ENCODE data around the gene TRAF3IP3. TPM values are rescaled to one million over a fixed set of nuclear protein-coding genes. Genes with fewer than 3 reads are reported as not detected.
A peak's percentile ranks its signal among the peaks of the same experiment; 100 is the strongest.

TRAF3IP3 gene
- total and polyA plus RNA-seq, 2 of the 13 experiments (the other 11 are each of a cell fraction or from before 2014, with no cell fraction given), result not detected

- TF ChIP-seq MIER3 (CRISPR knock-in tag; IDR thresholded peaks at IDR 0.05; ENCODE audit: borderline replicate concordance) (0 out of 2 replicates have a peak, but pooled peaks have one; percentile 34), SNRNP70 (IDR thresholded peaks at IDR 0.05; ENCODE audit: low read depth, low read length) (no peak), ZEB1 (IDR thresholded peaks at IDR 0.05; ENCODE audit: insufficient replicate concordance, low read depth) (no peak), TEAD3 (CRISPR knock-in tag; optimal IDR thresholded peaks at IDR 0.05; ENCODE audit: borderline replicate concordance) (peak; percentile 36), ZBTB10 (CRISPR knock-in tag; IDR thresholded peaks at IDR 0.05; ENCODE audit: borderline replicate concordance) (no peak), ZNF367 (CRISPR knock-in tag; IDR thresholded peaks at IDR 0.05; ENCODE audit: borderline replicate concordance) (no peak), ZNF101 (CRISPR knock-in tag; IDR thresholded peaks at IDR 0.05; ENCODE audit: borderline replicate concordance, low read depth) (no peak), ZFP36 (IDR thresholded peaks at IDR 0.05; ENCODE audit: borderline replicate concordance, low read depth, low read length, partially characterized antibody) (no peak), KLF11 (CRISPR knock-in tag; IDR thresholded peaks at IDR 0.05) (no peak), HMG20B (CRISPR knock-in tag; conservative IDR thresholded peaks at IDR 0.05) (no peak), ZNF282 (IDR thresholded peaks at IDR 0.05; ENCODE audit: partially characterized antibody) (no peak), ZNF260 (CRISPR knock-in tag; IDR thresholded peaks at IDR 0.05; ENCODE audit: borderline replicate concordance, low read depth) (no peak), ZNF670 (CRISPR knock-in tag; IDR thresholded peaks at IDR 0.05; ENCODE audit: borderline replicate concordance) (no peak), ZZZ3 (CRISPR knock-in tag; IDR thresholded peaks at IDR 0.05; ENCODE audit: borderline replicate concordance) (no peak), ELF3 (CRISPR knock-in tag; IDR thresholded peaks at IDR 0.05) (peak; percentile 51; the same call in 1 of the 2 replicates), ZHX2 (IDR thresholded peaks at IDR 0.05; ENCODE audit: low read depth) (peak; percentile 82), ZHX2 (CRISPR knock-in tag; IDR thresholded peaks at IDR 0.05; ENCODE audit: borderline replicate concordance) (no peak), ZNF501 (CRISPR knock-in tag; IDR thresholded peaks at IDR 0.05) (peak; percentile 69), ZNF891 (CRISPR knock-in tag; IDR thresholded peaks at IDR 0.05) (no peak), ZNF557 (CRISPR knock-in tag; IDR thresholded peaks at IDR 0.05) (no peak), CHD2 (IDR thresholded peaks at IDR 0.05; ENCODE audit: low read depth, low read length) (peak; percentile 95)
Measured at GRCh38 chr1:209784265-209785169, 28.7 kb downstream of the TRAF3IP3 start, which contains the start of gene C1orf74 (continued).

Measured in HepG2 (cell line).